GM21447 (cell line): ENCODE results near the gene SLIT3.

Source experiments
- ATAC-seq: cut with Tn5 transposase; IDR thresholded peaks from one replicate; pipeline ENCODE4 v1.9.1; 2021; ENCODE audit not compliant: unreplicated experiment

SLIT3 gene

GRCh38 chr5:168899673-168900072 is 401.3 kb downstream of the SLIT3 start:
- ATAC-seq = no peak

- ATAC-seq = no peak
These were observed 401.7 kb downstream of the SLIT3 start for GRCh38 chr5:168899264-168899663.

DNA sequence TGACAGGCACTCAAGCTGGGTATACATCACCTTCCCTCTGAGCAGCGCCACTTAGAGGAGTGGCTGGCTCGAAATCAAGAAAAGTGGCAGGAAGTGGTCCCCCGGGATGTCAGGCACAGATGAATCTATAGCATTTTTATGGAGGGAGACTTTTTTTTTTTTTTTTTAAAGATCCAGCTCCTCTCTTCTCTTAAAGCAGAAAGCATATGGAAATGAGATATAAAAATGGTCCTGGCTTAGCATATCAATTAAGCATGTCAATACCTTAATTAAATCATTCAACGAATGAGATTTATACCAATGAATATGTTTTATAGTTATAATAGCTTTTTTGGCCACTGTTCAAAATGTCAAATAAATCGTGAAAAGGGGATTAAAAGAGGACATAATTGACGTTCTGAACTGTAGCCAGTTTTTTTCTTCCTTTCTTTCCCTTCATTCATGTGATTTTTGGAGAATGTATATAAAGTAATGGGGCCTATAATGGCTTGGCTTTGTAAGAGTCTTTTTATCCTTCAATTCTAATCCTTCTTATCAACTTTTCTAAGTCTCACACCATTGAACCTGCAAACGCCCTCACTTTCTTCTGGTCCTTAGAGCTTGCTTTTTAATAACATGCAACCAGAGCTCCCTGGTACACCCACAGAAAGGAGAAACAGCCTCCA is 402.6 kb downstream of the SLIT3 start:
- no peak for ATAC-seq

DNA sequence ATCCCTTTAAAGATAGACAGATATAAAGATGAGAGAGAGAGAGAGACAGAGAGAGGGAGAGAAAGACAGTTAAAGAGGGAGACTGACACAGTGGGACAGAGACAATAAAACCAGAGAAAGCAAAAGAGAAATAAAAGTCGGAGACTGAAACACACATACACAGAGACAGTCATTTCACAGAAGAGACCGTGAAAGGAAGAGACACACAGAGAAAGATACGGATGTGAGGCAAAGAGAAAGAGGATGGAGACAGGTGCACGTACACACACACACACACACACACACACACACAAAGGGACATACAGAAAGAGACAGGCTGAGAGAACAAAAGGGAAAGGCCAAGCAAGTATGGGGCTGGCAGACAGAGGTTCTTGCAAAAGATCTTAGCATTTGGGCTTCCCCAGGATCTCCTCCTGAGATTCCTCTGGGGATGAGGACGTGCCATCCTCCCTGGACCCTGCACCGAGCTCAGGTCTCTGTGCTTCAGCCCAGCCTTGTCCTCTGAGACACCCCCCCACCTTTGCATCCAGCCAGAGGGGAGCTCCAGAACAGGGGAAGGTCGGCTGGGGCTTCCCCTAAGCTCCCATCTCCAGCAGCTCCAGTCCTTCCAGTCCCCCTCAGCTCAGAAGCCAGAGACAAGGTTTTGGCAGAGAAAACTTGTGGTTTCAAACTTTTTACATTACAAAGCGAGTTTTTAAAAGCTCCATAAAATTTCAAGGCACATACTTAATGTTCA is 403.4 kb downstream of the SLIT3 start:
- ATAC-seq = no peak

DNA sequence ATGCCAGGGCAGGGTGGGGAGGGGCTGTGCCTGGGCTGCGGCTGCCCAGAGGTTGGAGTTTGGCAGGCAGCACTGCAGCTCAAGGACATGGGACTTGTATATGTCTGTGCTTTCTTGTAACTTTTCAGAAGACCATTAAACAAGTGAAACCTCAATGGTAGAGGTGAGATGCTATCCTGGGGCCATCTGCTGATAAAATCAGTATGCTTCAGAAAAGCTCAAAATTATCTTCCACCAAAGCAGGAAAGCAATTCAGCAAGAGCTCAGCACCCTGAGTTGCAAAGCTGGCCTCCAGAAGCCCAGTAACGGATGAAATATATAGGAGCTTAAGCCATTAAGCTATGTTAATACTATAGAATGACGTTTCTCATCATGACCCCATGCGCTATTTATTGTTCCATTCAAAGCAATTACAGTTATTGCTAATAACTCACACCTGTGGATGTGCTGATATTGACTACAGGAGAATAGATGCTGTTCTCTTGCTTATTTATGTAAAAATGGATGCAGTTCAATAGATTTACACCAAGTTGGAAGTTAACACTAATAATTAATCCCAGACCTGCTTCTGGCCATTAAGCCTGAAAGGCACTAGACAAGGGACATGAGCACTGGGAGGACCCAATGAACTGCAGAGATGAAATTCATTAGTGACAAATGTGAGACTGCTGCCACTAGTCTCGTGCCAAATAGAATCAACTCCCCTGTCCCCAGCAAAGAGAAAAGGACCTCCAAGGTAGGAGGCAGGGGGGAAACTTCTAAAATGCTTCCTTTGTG is 405.5 kb downstream of the SLIT3 start:
- no peak for ATAC-seq

DNA sequence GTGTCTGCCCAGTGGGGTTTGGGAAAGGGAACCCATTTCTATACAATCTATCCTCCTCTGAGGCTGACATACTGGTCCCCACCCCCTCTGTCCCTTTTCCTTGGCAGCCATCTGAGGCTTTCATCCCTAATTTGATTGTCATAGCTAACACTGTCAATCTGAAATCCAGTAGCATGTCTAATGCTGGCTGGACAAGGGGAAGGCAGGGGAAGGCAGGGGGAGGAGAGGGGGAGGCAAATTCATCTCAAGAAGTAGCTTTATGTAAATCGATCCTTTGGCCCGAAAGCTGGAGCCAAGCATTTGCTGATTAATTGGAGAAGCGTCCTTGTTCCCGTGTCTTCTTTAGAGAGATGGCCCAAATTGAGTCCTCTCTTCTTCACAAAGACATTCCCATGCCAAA is 407.7 kb downstream of the SLIT3 start:
- ATAC-seq = no peak

GRCh38 chr5:168892618-168893186 is 408.2 kb downstream of the SLIT3 start:
- no peak for ATAC-seq

DNA sequence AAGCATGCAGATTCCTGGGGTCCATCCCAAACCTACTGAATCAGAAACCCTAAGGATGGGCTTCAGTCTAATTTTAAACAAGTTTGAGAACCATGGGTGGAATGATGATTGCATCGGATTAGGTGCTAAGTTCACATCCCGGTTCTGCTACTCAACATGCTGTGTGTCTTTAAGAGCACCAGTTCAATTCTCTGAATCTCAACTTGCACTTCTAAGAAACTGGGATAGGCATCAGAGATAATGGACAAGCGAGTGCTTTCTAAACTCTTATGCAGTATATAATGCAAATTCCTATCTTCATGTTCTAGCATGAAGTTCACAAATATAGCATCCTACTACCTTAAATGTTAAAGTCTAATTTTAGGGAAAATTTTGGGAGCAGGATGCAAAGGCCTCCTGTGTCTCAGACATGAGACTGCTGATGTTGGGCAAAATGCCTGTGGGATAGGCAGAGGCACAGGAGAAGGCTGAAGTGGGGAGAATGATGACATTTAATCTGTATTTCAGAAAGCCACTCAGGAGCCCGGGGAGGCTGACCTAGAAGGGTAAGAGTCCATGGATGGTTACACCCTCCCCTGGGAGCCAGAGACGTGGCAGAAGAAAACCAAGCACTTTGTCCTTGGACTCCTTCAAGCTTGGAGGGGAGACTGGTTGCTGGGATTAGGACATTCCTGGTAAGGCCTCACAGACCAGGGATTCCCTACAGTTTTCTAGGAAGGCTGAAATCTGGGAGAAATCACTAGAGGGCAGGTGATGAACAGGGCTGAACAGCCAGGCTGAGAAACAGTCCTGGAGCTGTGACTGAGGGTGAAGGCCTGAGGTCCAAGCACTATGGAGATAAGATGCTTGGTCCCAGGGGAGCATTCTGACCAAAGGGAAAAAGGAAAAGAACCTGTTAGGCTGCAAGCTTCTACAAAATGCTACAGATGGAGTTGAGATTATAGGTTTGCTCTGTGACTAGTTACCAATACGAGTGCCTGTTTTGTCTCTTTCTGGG is 409.8 kb downstream of the SLIT3 start:
- ATAC-seq = no peak

GRCh38 chr5:168889039-168889438 is 411.9 kb downstream of the SLIT3 start:
- ATAC-seq = no peak

- ATAC-seq = no peak
These were observed 413.0 kb downstream of the SLIT3 start for GRCh38 chr5:168887931-168888330.

DNA sequence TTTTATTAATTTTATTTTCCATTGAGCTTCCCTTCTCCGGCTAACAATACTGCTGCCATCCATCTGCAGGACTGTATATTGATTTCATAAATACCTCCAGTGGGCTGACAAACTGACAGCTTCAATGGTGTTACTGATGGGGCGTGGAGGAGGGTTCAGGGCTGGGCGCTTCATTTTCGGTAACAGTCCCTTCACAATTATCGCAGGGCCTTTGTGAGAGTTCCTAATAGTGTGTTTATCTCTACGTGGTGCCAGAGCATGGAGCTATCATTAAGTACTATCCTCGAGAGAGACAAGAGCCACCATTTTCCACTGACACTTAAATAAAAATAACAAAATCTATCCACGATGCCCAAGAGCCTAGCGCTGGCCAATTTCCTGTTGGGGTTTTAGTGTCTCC is 414.8 kb downstream of the SLIT3 start:
- ATAC-seq = no peak

- no peak for ATAC-seq
These were observed 415.4 kb downstream of the SLIT3 start for GRCh38 chr5:168885324-168886120.

DNA sequence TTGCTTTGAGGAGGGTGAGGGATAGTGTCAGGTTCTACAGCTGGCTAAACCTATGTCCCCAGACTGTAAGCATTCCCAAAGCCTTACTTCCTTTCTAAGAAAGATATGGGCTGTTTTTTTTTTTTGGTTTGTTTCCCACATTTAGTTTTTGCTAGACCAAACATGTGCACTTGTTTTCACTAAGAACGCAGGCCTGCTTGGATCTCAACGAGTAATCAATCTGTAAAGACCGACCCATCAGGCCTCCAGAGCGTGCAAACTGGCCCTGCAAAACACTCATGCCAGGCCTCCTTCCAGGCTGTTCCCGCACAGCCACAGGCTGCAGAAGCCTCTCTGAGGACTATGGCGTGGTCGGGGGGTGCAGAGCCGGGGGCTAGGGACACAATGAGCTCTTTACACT is 416.9 kb downstream of the SLIT3 start:
- no peak for ATAC-seq

GRCh38 chr5:168883281-168883741 is 417.6 kb downstream of the SLIT3 start:
- no peak for ATAC-seq

DNA sequence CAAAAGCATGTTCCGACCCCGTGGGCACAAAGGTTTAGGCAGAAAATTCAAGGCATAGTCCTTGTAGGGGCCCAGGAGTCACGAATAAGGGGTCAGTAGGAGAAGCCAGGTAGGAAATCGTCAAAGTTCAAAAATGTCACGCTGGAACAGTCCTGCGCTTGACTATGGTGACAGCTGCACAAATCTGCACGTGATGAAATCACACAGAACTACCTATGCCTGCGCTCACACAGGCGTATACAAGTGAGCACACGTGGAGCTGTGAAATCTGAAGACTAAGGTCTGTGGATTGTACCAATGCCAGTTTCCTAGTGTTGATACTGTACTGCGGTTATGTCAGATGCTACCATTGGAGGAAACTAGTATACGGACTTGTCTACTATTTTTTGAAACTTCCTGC is 418.7 kb downstream of the SLIT3 start:
- no peak for ATAC-seq

- ATAC-seq = no peak
These were observed 419.4 kb downstream of the SLIT3 start for GRCh38 chr5:168881427-168882149.

GRCh38 chr5:168879929-168880328 is 421.0 kb downstream of the SLIT3 start:
- peak; percentile 95 for ATAC-seq

- ATAC-seq = peak; percentile 26
These were observed 421.6 kb downstream of the SLIT3 start for GRCh38 chr5:168879331-168879730.
